A673 (cell line): Measurements from ENCODE around the gene RAB37. TPM values are rescaled to one million over a fixed set of nuclear protein-coding genes. Genes with fewer than 3 reads are reported as not detected.

ENCODE experiments used
- BruUV-seq: library from RNA; stranded (reverse); fragments of 400-500 nt; replicated peaks from 2 replicates; lab custom pipeline; 2021; lab: Mats Ljungman, UMichigan
- CTCF ChIA-PET: fragments of 300-600 bp; sonication (Branson Sonifier 250); formaldehyde crosslinking; loops from one replicate; lab custom pipeline; 2022; ENCODE audit warnings: antibody characterized with exemption; lab: Charles Lee
- POLR2A ChIA-PET: fragments of 300-600 bp; sonication (Branson Sonifier 250); formaldehyde crosslinking; loops from one replicate; lab custom pipeline; 2022; ENCODE audit warnings: antibody characterized with exemption; ENCODE audit not compliant: low non-redundant PET; lab: Charles Lee
- DNase-seq: peaks from one replicate; pipeline ENCODE4 v3.0.0-alpha.2; 2015; ENCODE audit warnings: low spot score
- H3K27ac ChIP-seq: fragments of 200-600 bp; sonication (generic); 2 replicates; pipeline ENCODE4 v1.5.1; 2016; ENCODE audit warnings: mixed run types, low read depth, mild to moderate bottlenecking, mixed read lengths, antibody characterized with exemption, low read length; ENCODE audit not compliant: poor library complexity, severe bottlenecking
- H3K27me3 ChIP-seq: fragments of 200-600 bp; sonication (generic); replicated peaks from 2 replicates; pipeline ENCODE4 v1.6.1; 2017; ENCODE audit warnings: mixed run types, low read depth, mild to moderate bottlenecking, mixed read lengths, antibody characterized with exemption, low read length; ENCODE audit not compliant: insufficient read depth, poor library complexity
- H3K36me3 ChIP-seq: fragments of 200-600 bp; sonication (generic); 2 replicates; pipeline ENCODE4 v1.6.1; 2016; ENCODE audit warnings: mixed run types, mild to moderate bottlenecking, mixed read lengths, antibody characterized with exemption, low read length; ENCODE audit not compliant: insufficient read depth, poor library complexity, severe bottlenecking
- H3K4me1 ChIP-seq: fragments of 200-600 bp; sonication (generic); 2 replicates; pipeline ENCODE4 v1.6.1; 2017; ENCODE audit warnings: mixed run types, mild to moderate bottlenecking, mixed read lengths, antibody characterized with exemption, low read length; ENCODE audit not compliant: insufficient read depth, poor library complexity, severe bottlenecking
- H3K4me3 ChIP-seq: fragments of 200-600 bp; sonication (generic); 2 replicates; pipeline ENCODE4 v1.5.1; 2016; ENCODE audit warnings: low read depth, mixed run types, mild to moderate bottlenecking, mixed read lengths, low read length; ENCODE audit not compliant: poor library complexity, severe bottlenecking
- H3K9me3 ChIP-seq: fragments of 200-600 bp; sonication (generic); 2 replicates; pipeline ENCODE4 v1.6.1; 2016; ENCODE audit warnings: mixed run types, low read depth, mild to moderate bottlenecking, mixed read lengths, antibody characterized with exemption, low read length; ENCODE audit not compliant: poor library complexity, severe bottlenecking
- EZH2 ChIP-seq: fragments of 200-600 bp; sonication (generic); IDR thresholded peaks from 2 replicates; pipeline ENCODE4 v1.6.1; 2017; ENCODE audit warnings: borderline replicate concordance, low read depth, mild to moderate bottlenecking, mixed read lengths, antibody characterized with exemption, low read length; ENCODE audit not compliant: poor library complexity, severe bottlenecking
- intact Hi-C: fragments of 100-400 bp; cut with micrococcal nuclease; formaldehyde crosslinking; loops from one replicate; pipeline ENCODE4 v1.10.0; 2022; ENCODE audit not compliant: unreplicated experiment
- total RNA-seq: library from RNA; stranded (reverse); gene quantifications from 2 replicates; pipeline ENCODE4 v1.2.3, GENCODE V29; 2021
- TF ChIP-seq, protein P1 (sequence below): fragments of 300-800, 200-600 bp; sonication (generic); conservative IDR thresholded peaks from 2 replicates; pipeline ENCODE4 v1.5.1; 2017; ENCODE audit warnings: low read depth, mild to moderate bottlenecking, antibody characterized with exemption, low read length, moderate library complexity, mixed read lengths

The RAB37 gene
- total RNA-seq, 1 experiment from 2014 or later = not detected

DNA sequence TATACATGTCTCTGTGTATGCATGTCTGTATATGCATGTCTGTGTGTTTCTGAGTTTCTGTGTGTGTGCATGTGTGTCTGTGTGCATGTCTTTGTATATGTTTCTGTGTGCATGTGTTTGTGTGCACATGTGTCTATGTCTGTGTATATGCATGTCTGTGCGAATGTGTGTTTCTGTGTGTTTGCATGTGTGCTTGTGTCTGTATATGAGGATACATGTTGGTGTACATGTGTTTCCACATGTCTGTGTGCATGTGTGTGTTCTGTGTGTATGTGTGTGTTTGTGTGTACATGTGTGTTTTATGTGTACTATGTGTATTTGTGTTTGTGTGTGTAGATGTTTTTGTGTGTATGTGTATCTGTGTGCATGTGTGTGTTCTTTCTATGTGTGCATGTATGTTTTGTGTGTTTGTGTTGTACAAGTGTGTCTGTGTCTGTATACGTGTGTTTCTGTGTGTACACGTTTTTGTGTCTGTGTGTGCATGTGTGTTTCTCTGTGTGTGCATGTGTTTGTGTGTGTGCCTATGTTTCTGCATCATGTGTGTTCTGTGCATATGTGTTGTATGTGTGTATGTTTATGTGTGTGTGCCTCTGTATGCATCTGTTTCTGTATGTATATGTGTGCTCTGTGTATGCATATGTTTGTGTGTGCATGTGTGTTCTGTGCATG, 8.9 kb upstream of the RAB37 start:
- TF ChIP-seq, protein P1, sequence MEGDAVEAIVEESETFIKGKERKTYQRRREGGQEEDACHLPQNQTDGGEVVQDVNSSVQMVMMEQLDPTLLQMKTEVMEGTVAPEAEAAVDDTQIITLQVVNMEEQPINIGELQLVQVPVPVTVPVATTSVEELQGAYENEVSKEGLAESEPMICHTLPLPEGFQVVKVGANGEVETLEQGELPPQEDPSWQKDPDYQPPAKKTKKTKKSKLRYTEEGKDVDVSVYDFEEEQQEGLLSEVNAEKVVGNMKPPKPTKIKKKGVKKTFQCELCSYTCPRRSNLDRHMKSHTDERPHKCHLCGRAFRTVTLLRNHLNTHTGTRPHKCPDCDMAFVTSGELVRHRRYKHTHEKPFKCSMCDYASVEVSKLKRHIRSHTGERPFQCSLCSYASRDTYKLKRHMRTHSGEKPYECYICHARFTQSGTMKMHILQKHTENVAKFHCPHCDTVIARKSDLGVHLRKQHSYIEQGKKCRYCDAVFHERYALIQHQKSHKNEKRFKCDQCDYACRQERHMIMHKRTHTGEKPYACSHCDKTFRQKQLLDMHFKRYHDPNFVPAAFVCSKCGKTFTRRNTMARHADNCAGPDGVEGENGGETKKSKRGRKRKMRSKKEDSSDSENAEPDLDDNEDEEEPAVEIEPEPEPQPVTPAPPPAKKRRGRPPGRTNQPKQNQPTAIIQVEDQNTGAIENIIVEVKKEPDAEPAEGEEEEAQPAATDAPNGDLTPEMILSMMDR = no peak
- no peak for TF ChIP-seq EZH2
- no TSS peak for BruUV-seq

DNA sequence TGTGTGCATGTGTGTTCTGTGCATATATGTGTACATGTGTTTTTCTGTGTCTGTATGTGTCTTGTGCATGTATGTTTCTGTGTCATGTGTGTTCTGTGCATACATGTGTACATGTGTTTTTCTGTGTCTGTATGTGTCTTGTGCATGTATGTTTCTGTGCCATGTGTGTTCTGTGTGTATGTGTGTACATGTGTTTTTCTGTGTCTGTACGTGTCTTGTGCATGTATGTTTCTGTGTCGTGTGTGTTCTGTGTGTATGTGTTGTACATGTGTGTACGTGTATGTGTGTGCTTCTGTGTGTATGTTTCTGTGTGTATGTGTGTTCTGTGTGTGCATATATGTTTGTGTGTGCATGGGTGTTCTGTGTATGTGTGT, 8.4 kb upstream of the RAB37 start:
- H3K9me3 ChIP-seq = no peaks in the 10 kb centered on the region
- intact Hi-C loops = no loop called here
- no TSS peak for BruUV-seq
- no peak overlapping the region for H3K4me3 ChIP-seq
- DNase-seq = no peak
- no peaks in the 10 kb centered on the region for H3K36me3 ChIP-seq
- CTCF ChIA-PET = no interaction called here
- H3K4me1 ChIP-seq = no peaks in the 10 kb centered on the region
- no peak overlapping the region for H3K27ac ChIP-seq
- POLR2A ChIA-PET = no interaction called here
- H3K27me3 ChIP-seq = peaks cover 7% of the 10 kb centered on the region
- TF ChIP-seq, protein P1 = no peak
- TF ChIP-seq EZH2 = no peak

More for the DNA sequence above, 8.9 kb upstream of the RAB37 start:
- intact Hi-C loops = no loop called here
- no peaks in the 10 kb centered on the region for H3K4me1 ChIP-seq
- H3K27ac ChIP-seq = no peak overlapping the region
- DNase-seq = no peak
- H3K27me3 ChIP-seq = peaks cover 4% of the 10 kb centered on the region
- ChIA-PET CTCF (no interaction called here), POLR2A (no interaction called here)
- no peaks in the 10 kb centered on the region for H3K9me3 ChIP-seq
- no peaks in the 10 kb centered on the region for H3K36me3 ChIP-seq
- no peak overlapping the region for H3K4me3 ChIP-seq

DNA sequence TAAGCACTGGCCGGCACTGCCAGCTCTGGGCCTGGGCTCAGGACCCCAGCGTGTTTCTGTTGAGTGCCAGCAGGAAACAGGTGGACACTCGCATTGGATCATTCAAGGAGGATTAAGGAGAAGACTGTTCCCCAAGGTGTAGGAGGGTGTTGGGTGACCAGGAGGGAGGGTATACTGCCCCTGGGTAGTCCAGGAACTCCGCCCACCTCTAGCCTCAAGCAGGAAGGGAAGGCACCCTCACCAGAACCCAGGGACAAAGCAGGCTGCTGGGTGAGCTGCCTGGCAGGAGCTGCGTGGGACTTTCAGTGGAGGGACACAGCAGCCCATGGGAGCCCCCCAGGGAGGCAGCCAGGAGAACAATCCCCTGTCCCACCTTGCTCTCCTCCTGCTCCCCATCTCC, 7.7 kb upstream of the RAB37 start:
- Histone ChIP-seq H3K4me3 (no peak overlapping the region), H3K27ac (no peak overlapping the region), H3K4me1 (no peaks in the 10 kb centered on the region), H3K9me3 (no peaks in the 10 kb centered on the region), H3K36me3 (no peaks in the 10 kb centered on the region), H3K27me3 (peaks cover 11% of the 10 kb centered on the region)
- ChIA-PET POLR2A (no interaction called here), CTCF (no interaction called here)
- intact Hi-C loops = no loop called here
- no TSS peak for BruUV-seq
- DNase-seq = no peak
- TF ChIP-seq EZH2 = no peak
- TF ChIP-seq, protein P1 = no peak
